K562 (cell line): ENCODE measurements around the gene DUS3L. TPM values are rescaled to one million over a fixed set of nuclear protein-coding genes. Genes with fewer than 3 reads are reported as not detected.
A peak's percentile ranks its signal among the peaks of the same experiment; 100 is the strongest.

Experiments used
- CEBPB ChIP-seq: fragments of 450-650 bp; IDR thresholded peaks from 2 replicates; pipeline ENCODE4 v1.6.1; 2016; ENCODE audit warnings: missing genetic modification characterization, missing compliant biosample characterization
- KDM1A ChIP-seq, 2 experiments: fragments of 450-650 bp; IDR thresholded peaks; 2 replicates each; pipeline ENCODE4 v1.6.1; 2016; ENCODE audit warnings: mild to moderate bottlenecking in 2 of 2
- KLF16 ChIP-seq: IDR thresholded peaks from 2 replicates; pipeline ENCODE4 v1.6.1; 2016; ENCODE audit warnings: antibody characterized with exemption
- MBD1 ChIP-seq: fragments of 250-450 bp; sonication (Bioruptor Pico); IDR thresholded peaks from 2 replicates; pipeline ENCODE4 v1.8.0; 2022; ENCODE audit warnings: inconsistent platforms
- POLR2G ChIP-seq: fragments of 200-400 bp; formaldehyde crosslinking; IDR thresholded peaks from 2 replicates; pipeline ENCODE4 v1.6.1; 2017; ENCODE audit warnings: low read depth, mild to moderate bottlenecking, antibody characterized with exemption, low read length, moderate library complexity
- POLR2H ChIP-seq: IDR thresholded peaks from 2 replicates; pipeline ENCODE4 v1.6.1; 2016; ENCODE audit warnings: missing genetic modification characterization, low read depth, mild to moderate bottlenecking, control low read depth, missing compliant biosample characterization, moderate library complexity
- SIN3A ChIP-seq, 2 experiments: fragments of 150-350 bp in 1 of 2; IDR thresholded peaks; 2 replicates each; pipeline ENCODE4 v1.6.1; 2011 to 2016; ENCODE audit warnings: borderline replicate concordance in 2 of 2, low read depth in 2 of 2, low read length in 2 of 2, mild to moderate bottlenecking in 2 of 2, moderate library complexity in 2 of 2; ENCODE audit not compliant: control insufficient read depth in 1 of 2
- SMARCA4 ChIP-seq: fragments of 450-650 bp; IDR thresholded peaks from 2 replicates; pipeline ENCODE4 v1.6.1; 2016
- SMARCE1 ChIP-seq: fragments of 450-650 bp; IDR thresholded peaks from 2 replicates; pipeline ENCODE4 v1.7.1; 2016; ENCODE audit warnings: mild to moderate bottlenecking
- SRF ChIP-seq, 2 experiments: fragments of 250-450, 450-650 bp in 1 of 2; sonication (Bioruptor Pico) in 1 of 2; sonication (generic) in 1 of 2; formaldehyde crosslinking; IDR thresholded peaks; 2 replicates each; pipeline versions ENCODE4 v1.5.0 to v1.5.1; 2020 to 2022; ENCODE audit warnings: mild to moderate bottlenecking in 1 of 2, missing genetic modification reagents in 1 of 2
- ZBTB11 ChIP-seq, 3 experiments: fragments of 200-800 bp in 1 of 3; fragments of 250-450 bp in 1 of 3; fragments of 450-650 bp in 1 of 3; sonication (Bioruptor Pico) in 1 of 3; sonication (Bioruptor generic) in 1 of 3; formaldehyde crosslinking in 1 of 3; IDR thresholded peaks; 2 replicates each; pipeline versions ENCODE4 v1.6.1 to v1.8.0; 2016 to 2022; ENCODE audit warnings: mild to moderate bottlenecking in 2 of 3, missing genetic modification characterization in 2 of 3, missing compliant biosample characterization in 1 of 3, moderate library complexity in 1 of 3
- ZNF174 ChIP-seq: fragments of 250-450 bp; sonication (Bioruptor Pico); IDR thresholded peaks from 2 replicates; pipeline ENCODE4 v1.4.0; 2020; ENCODE audit warnings: mild to moderate bottlenecking
- ZNF695 ChIP-seq: fragments of 450-650 bp; formaldehyde crosslinking; IDR thresholded peaks from 2 replicates; pipeline ENCODE4 v1.4.0; 2020; ENCODE audit warnings: mild to moderate bottlenecking, moderate library complexity
- polyA plus RNA-seq, 8 experiments: library from polyadenylated mRNA; depleted of rRNA in 4 of 8; stranded (reverse) in 5 of 8; unstranded in 3 of 8; fragments of >200 nt; fragmentation: Nextera tagmentation in 2 of 8; fragmentation: Illumina TruSeq in 1 of 8; extraction: Ambion mirVana in 2 of 8; extraction: Trizol in 1 of 8; gene quantifications; 2 replicates each; pipeline versions ENCODE4 v1.2.1 to v1.2.3, GENCODE V29; 2011 to 2014; ENCODE audit warnings: inconsistent platforms in 1 of 8, missing spikeins in 1 of 8
- total RNA-seq, 7 experiments: library from RNA; depleted of rRNA in 6 of 7; stranded (reverse); fragments of >200 nt in 6 of 7; fragmentation: Illumina TruSeq in 2 of 7; extraction: Trizol in 2 of 7; gene quantifications; 2 replicates each; pipeline versions ENCODE4 v1.2.1 to v1.2.3, GENCODE V29; 2011 to 2021; ENCODE audit warnings: low replicate concordance in 1 of 7
- TF ChIP-seq, protein P1 (sequence below): sonication (generic); formaldehyde crosslinking; IDR thresholded peaks from 2 replicates; pipeline ENCODE4 v1.8.0; 2022; ENCODE audit warnings: mild to moderate bottlenecking, missing genetic modification reagents
- TF ChIP-seq, protein P2 (sequence below): sonication (generic); formaldehyde crosslinking; IDR thresholded peaks from 2 replicates; pipeline ENCODE4 v1.8.0; 2022; ENCODE audit warnings: mild to moderate bottlenecking, missing genetic modification reagents

Gene DUS3L
- total and polyA plus RNA-seq, 9 of the 15 experiments (the other 6 are each of a cell fraction or from before 2014, with no cell fraction given) = 1.7 to 102 (median 77.5) TPM

DNA sequence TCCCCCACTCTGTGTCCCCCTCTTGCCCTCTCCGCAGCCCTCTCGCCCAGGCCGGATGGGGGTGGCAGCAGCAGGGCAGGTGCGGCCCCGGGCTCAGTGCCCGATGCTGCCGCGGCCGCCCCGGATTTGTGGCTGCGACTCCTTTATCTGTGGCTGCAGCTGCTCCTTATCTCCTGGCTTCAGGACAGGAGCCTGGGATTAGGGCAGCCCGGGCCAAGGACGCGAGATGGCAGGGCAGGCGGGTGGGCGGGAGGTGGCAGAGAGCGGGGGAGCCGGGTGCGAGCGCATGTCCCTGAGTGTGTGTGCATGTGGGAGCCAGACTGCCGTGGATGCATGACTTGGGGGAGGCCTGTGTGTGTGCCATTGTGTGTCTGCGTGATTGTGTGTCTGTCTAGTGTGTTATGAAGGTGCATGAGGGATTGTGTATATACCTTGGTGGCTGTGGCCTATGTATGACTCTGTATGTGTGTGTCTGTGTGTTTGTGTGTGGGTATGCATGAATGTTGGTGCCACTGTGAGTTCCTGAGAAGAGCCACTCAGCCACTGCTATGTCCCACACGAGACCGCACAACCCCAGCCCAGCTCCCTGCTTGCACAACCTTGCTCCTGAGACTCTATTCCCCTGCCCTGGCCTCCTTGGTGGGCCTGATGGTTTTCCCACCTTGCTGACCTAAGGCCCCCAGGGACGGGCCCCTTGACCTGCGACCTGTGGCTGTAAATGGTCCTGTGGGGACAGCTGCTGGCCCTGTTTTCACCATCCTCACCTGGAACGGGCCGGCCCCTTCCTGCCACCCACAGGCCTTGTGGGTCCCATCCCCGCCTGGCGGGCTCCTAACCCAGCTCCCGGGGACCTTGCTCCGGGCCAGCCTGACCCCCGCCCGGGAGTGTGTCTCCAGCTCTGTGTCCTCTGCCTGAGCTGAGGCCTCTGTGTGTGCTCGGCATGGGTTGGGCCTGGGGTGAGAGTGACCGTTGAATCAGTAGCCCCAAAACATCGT, 8.6 kb upstream of the DUS3L start (continued):
- TF ChIP-seq, protein P1, sequence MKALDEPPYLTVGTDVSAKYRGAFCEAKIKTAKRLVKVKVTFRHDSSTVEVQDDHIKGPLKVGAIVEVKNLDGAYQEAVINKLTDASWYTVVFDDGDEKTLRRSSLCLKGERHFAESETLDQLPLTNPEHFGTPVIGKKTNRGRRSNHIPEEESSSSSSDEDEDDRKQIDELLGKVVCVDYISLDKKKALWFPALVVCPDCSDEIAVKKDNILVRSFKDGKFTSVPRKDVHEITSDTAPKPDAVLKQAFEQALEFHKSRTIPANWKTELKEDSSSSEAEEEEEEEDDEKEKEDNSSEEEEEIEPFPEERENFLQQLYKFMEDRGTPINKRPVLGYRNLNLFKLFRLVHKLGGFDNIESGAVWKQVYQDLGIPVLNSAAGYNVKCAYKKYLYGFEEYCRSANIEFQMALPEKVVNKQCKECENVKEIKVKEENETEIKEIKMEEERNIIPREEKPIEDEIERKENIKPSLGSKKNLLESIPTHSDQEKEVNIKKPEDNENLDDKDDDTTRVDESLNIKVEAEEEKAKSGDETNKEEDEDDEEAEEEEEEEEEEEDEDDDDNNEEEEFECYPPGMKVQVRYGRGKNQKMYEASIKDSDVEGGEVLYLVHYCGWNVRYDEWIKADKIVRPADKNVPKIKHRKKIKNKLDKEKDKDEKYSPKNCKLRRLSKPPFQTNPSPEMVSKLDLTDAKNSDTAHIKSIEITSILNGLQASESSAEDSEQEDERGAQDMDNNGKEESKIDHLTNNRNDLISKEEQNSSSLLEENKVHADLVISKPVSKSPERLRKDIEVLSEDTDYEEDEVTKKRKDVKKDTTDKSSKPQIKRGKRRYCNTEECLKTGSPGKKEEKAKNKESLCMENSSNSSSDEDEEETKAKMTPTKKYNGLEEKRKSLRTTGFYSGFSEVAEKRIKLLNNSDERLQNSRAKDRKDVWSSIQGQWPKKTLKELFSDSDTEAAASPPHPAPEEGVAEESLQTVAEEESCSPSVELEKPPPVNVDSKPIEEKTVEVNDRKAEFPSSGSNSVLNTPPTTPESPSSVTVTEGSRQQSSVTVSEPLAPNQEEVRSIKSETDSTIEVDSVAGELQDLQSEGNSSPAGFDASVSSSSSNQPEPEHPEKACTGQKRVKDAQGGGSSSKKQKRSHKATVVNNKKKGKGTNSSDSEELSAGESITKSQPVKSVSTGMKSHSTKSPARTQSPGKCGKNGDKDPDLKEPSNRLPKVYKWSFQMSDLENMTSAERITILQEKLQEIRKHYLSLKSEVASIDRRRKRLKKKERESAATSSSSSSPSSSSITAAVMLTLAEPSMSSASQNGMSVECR = peak; percentile 42; the same call in 1 of the 2 replicates
- TF ChIP-seq ZNF174 (CRISPR knock-in tag) (no peak), POLR2H (tag) (no peak), SMARCE1 (peak; percentile 98), KLF16 (peak; percentile 98), SRF (CRISPR knock-in tag; IDR thresholded peaks at IDR 0.05) (0 out of 4 replicates have a peak, but pooled peaks of 1 of the 2 experiments have one; percentile 25), SMARCA4 (peak; percentile 98), POLR2G (no peak), ZNF695 (no peak; the same call in none of the 2 replicates), SIN3A (IDR thresholded peaks at IDR 0.05; ENCODE audit: borderline replicate concordance in 2 of 2, control insufficient read depth in 1 of 2, low read depth in 2 of 2, low read length in 2 of 2) (no peak), ZBTB11 (CRISPR knock-in tag; IDR thresholded peaks at IDR 0.05) (peak in 1 of 3 experiments; percentile 86; a peak in 2 of 6 replicates), MBD1 (CRISPR knock-in tag) (no peak), KDM1A (IDR thresholded peaks at IDR 0.05) (peak; percentile 99), CEBPB (tag) (peak; percentile 56)
- TF ChIP-seq, protein P2, sequence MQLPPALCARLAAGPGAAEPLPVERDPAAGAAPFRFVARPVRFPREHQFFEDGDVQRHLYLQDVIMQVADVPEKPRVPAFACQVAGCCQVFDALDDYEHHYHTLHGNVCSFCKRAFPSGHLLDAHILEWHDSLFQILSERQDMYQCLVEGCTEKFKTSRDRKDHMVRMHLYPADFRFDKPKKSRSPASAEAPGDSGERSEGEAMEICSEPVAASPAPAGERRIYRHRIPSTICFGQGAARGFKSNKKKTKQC (CRISPR knock-in tag) = peak; percentile 78
